CD4-positive, alpha-beta memory T cell (primary cell): ENCODE results near the gene IGSF5. TPM values are rescaled to one million over a fixed set of nuclear protein-coding genes. Genes with fewer than 3 reads are reported as not detected.

ENCODE experiments used
- CTCF ChIA-PET: fragments of 350-600 bp; sonication (Branson Sonifier 250); formaldehyde crosslinking; loops from one replicate; lab custom pipeline; 2021; ENCODE audit warnings: inconsistent platforms; ENCODE audit not compliant: partially characterized antibody; lab: Charles Lee
- POLR2A ChIA-PET: fragments of 350-600 bp; sonication (Branson Sonifier 250); formaldehyde crosslinking; loops from one replicate; lab custom pipeline; 2021; ENCODE audit not compliant: partially characterized antibody; lab: Charles Lee
- DNase-seq, 5 donors: peaks; one replicate each; pipeline versions ENCODE4 v3.0.0 to v3.0.0-alpha.2; 2020 to 2022; ENCODE audit warnings: mixed read lengths in 1 of 5
- H3K27ac ChIP-seq: one replicate; pipeline ENCODE4 v1.7.0; 2013; ENCODE audit warnings: low read depth, low read length
- H3K27me3 ChIP-seq: 2 replicates; pipeline ENCODE4 v1.7.0; 2013; ENCODE audit warnings: mild to moderate bottlenecking, low read length, moderate library complexity; ENCODE audit not compliant: insufficient read depth
- H3K36me3 ChIP-seq: 2 replicates; pipeline ENCODE4 v1.7.0; 2013; ENCODE audit warnings: mild to moderate bottlenecking, low read length, moderate library complexity; ENCODE audit not compliant: insufficient read depth
- H3K4me1 ChIP-seq: 2 replicates; pipeline ENCODE4 v1.7.0; 2013; ENCODE audit warnings: mild to moderate bottlenecking, low read length, moderate library complexity; ENCODE audit not compliant: insufficient read depth
- H3K4me3 ChIP-seq, 2 donors: one replicate each; pipeline ENCODE4 v1.7.0; 2013; ENCODE audit warnings: low read length in 2 of 2, mild to moderate bottlenecking in 1 of 2
- H3K9me3 ChIP-seq, 2 donors: one replicate each; pipeline ENCODE4 v1.7.0; 2013; ENCODE audit warnings: low read length in 2 of 2, control low read depth in 1 of 2; ENCODE audit not compliant: control insufficient read depth in 1 of 2
- H3K27ac Mint-ChIP-seq, 7 donors: one replicate each; pipeline ENCODE4 v1.8.0; 2020 to 2021; ENCODE audit warnings: mixed read lengths in 7 of 7, mild to moderate bottlenecking in 6 of 7, inconsistent platforms in 3 of 7, moderate library complexity in 3 of 7
- H3K27me3 Mint-ChIP-seq, 2 donors: one replicate each; pipeline ENCODE4 v1.8.0; 2020 to 2021; ENCODE audit warnings: mixed read lengths in 2 of 2
- H3K36me3 Mint-ChIP-seq, 2 donors: one replicate each; pipeline ENCODE4 v1.8.0; 2020 to 2021; ENCODE audit warnings: mixed read lengths in 2 of 2, inconsistent platforms in 1 of 2, mild to moderate bottlenecking in 1 of 2
- H3K4me1 Mint-ChIP-seq, 4 donors: one replicate each; pipeline ENCODE4 v1.8.0; 2020 to 2021; ENCODE audit warnings: mixed read lengths in 4 of 4, mild to moderate bottlenecking in 1 of 4
- H3K4me3 Mint-ChIP-seq, 8 donors: one replicate each; pipeline ENCODE4 v1.8.0; 2020 to 2021; ENCODE audit warnings: mixed read lengths in 8 of 8, mild to moderate bottlenecking in 7 of 8, moderate library complexity in 6 of 8, inconsistent platforms in 3 of 8
- H3K9me3 Mint-ChIP-seq, 8 donors: one replicate each; pipeline ENCODE4 v1.8.0; 2020 to 2021; ENCODE audit warnings: mixed read lengths in 8 of 8, mild to moderate bottlenecking in 5 of 8, inconsistent platforms in 3 of 8, moderate library complexity in 1 of 8
- intact Hi-C: fragments of 100-400 bp; cut with micrococcal nuclease; formaldehyde crosslinking; loops from one replicate; pipeline ENCODE4 v1.15.1; 2023
- polyA plus RNA-seq, 2 donors: library from polyadenylated mRNA; unstranded; fragments of 300-500 nt; fragmentation: Illumina TruSeq; gene quantifications; one replicate each; pipeline ENCODE4 v1.2.3, GENCODE V29; 2021
- total RNA-seq, 2 experiments: library from RNA; stranded (reverse); gene quantifications; one replicate each; pipeline ENCODE4 v1.2.3, GENCODE V29; 2021

IGSF5 gene
- total and polyA plus RNA-seq, 4 experiments from 2014 or later, result not detected

GRCh38 chr21:39812983-39813382 is 68.0 kb downstream of the IGSF5 start:
- intact Hi-C loops, result no loop called here
- H3K9me3 Mint-ChIP-seq, result peaks cover 0 to 6% (median 3%) of the 10 kb centered on the region in 8 donors

GRCh38 chr21:39818557-39818956 is 73.6 kb downstream of the IGSF5 start:
- Mint-ChIP-seq H3K36me3 (no peaks in the 10 kb centered on the region), H3K27ac (no peak overlapping the region), H3K4me3 (no peak overlapping the region), H3K27me3 (no peaks in the 10 kb centered on the region), H3K4me1 (no peaks in the 10 kb centered on the region), H3K9me3 (peaks cover 0 to 7% (median 3%) of the 10 kb centered on the region in 8 donors)
- ChIA-PET CTCF (no interaction called here), POLR2A (no interaction called here)
- H3K36me3 ChIP-seq, result no peaks in the 10 kb centered on the region
- no peaks in the 10 kb centered on the region for H3K27me3 ChIP-seq
- H3K9me3 ChIP-seq, result no peaks in the 10 kb centered on the region
- no peak for DNase-seq
- intact Hi-C loops, result no loop called here
- no peak overlapping the region for H3K27ac ChIP-seq
- H3K4me1 ChIP-seq, result no peaks in the 10 kb centered on the region
- no peak overlapping the region for H3K4me3 ChIP-seq

More at GRCh38 chr21:39812983-39813382, 68.0 kb downstream of the IGSF5 start:
- Mint-ChIP-seq H3K27me3 (no peaks in the 10 kb centered on the region), H3K4me1 (no peaks in the 10 kb centered on the region), H3K27ac (no peak overlapping the region), H3K36me3 (no peaks in the 10 kb centered on the region), H3K4me3 (no peak overlapping the region)
- Histone ChIP-seq H3K4me3 (no peak overlapping the region), H3K27ac (no peak overlapping the region), H3K36me3 (no peaks in the 10 kb centered on the region), H3K9me3 (no peaks in the 10 kb centered on the region), H3K27me3 (no peaks in the 10 kb centered on the region), H3K4me1 (no peaks in the 10 kb centered on the region)
- CTCF ChIA-PET, result no interaction called here
- POLR2A ChIA-PET, result no interaction called here
- DNase-seq, result no peak

- Mint-ChIP-seq H3K4me3 (no peak overlapping the region), H3K27ac (no peak overlapping the region), H3K27me3 (peaks cover 0 to 2% of the 10 kb centered on the region in 2 donors), H3K9me3 (peaks cover 0 to 9% (median 4%) of the 10 kb centered on the region in 8 donors), H3K4me1 (no peaks in the 10 kb centered on the region), H3K36me3 (no peaks in the 10 kb centered on the region)
- CTCF ChIA-PET, result no interaction called here
- H3K4me1 ChIP-seq, result no peaks in the 10 kb centered on the region
- no peak overlapping the region for H3K4me3 ChIP-seq
- no peak overlapping the region for H3K27ac ChIP-seq
- no peaks in the 10 kb centered on the region for H3K36me3 ChIP-seq
- no peaks in the 10 kb centered on the region for H3K9me3 ChIP-seq
- no peak for DNase-seq
- intact Hi-C loops, result no loop called here
- POLR2A ChIA-PET, result no interaction called here
- H3K27me3 ChIP-seq, result no peaks in the 10 kb centered on the region
Observed at GRCh38 chr21:39822042-39822441, 77.1 kb downstream of the IGSF5 start.

GRCh38 chr21:39825250-39825649 is 80.3 kb downstream of the IGSF5 start:
- intact Hi-C loops, result no loop called here
- H3K4me3 ChIP-seq, result no peak overlapping the region
- no peaks in the 10 kb centered on the region for H3K36me3 ChIP-seq
- no peaks in the 10 kb centered on the region for H3K27me3 ChIP-seq
- ChIA-PET POLR2A (no interaction called here), CTCF (no interaction called here)
- no peaks in the 10 kb centered on the region for H3K4me1 ChIP-seq
- Mint-ChIP-seq H3K27ac (no peak overlapping the region), H3K4me1 (no peaks in the 10 kb centered on the region), H3K36me3 (no peaks in the 10 kb centered on the region), H3K4me3 (no peak overlapping the region), H3K9me3 (peaks cover 0 to 13% (median 2%) of the 10 kb centered on the region in 8 donors), H3K27me3 (peaks cover 0 to 2% of the 10 kb centered on the region in 2 donors)
- no peak for DNase-seq
- H3K9me3 ChIP-seq, result no peaks in the 10 kb centered on the region
- H3K27ac ChIP-seq, result no peak overlapping the region

DNA sequence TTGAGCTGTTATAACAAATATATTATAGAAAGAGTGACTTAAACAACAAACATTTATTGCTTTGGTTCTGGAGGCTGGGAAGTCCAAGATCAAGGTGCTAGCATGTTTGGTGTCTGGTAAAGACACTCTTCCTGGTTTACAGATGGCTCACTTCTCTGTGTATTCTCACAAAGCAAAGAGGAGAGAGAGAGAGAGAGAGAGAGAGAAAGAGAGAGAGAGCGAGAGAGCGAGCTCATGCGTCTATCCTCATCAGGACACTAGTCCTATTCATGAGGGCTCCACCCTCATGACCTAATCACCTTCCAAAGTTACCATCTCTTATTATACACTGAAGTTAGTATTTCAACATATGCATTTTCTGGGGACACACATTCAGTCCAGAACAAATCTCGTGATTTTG is 89.6 kb downstream of the IGSF5 start:
- no peak for DNase-seq
- Mint-ChIP-seq H3K4me3 (no peak overlapping the region), H3K27ac (no peak overlapping the region), H3K9me3 (peaks cover 0 to 4% (median 0%) of the 10 kb centered on the region in 8 donors), H3K36me3 (no peaks in the 10 kb centered on the region), H3K4me1 (no peaks in the 10 kb centered on the region), H3K27me3 (no peaks in the 10 kb centered on the region)
- no peak overlapping the region for H3K4me3 ChIP-seq
- ChIA-PET CTCF (no interaction called here), POLR2A (no interaction called here)
- no peaks in the 10 kb centered on the region for H3K4me1 ChIP-seq
- intact Hi-C loops, result no loop called here
- H3K36me3 ChIP-seq, result no peaks in the 10 kb centered on the region
- H3K27ac ChIP-seq, result no peak overlapping the region
- H3K9me3 ChIP-seq, result no peaks in the 10 kb centered on the region
- H3K27me3 ChIP-seq, result no peaks in the 10 kb centered on the region

- H3K4me3 ChIP-seq, result no peak overlapping the region
- Mint-ChIP-seq H3K4me3 (no peak overlapping the region), H3K36me3 (no peaks in the 10 kb centered on the region), H3K4me1 (no peaks in the 10 kb centered on the region), H3K27me3 (no peaks in the 10 kb centered on the region), H3K9me3 (peaks cover 0 to 9% (median under 1%) of the 10 kb centered on the region in 8 donors), H3K27ac (no peak overlapping the region)
- no peaks in the 10 kb centered on the region for H3K4me1 ChIP-seq
- no peak for DNase-seq
- no peaks in the 10 kb centered on the region for H3K27me3 ChIP-seq
- no peak overlapping the region for H3K27ac ChIP-seq
- no peaks in the 10 kb centered on the region for H3K36me3 ChIP-seq
- intact Hi-C loops, result no loop called here
- H3K9me3 ChIP-seq, result no peaks in the 10 kb centered on the region
- ChIA-PET CTCF (no interaction called here), POLR2A (no interaction called here)
Observed at GRCh38 chr21:39837861-39838359, 92.9 kb downstream of the IGSF5 start.

GRCh38 chr21:39840373-39841097 is 95.6 kb downstream of the IGSF5 start:
- POLR2A ChIA-PET, result no interaction called here
- Mint-ChIP-seq H3K4me3 (no peak overlapping the region), H3K27ac (no peak overlapping the region), H3K4me1 (no peaks in the 10 kb centered on the region), H3K27me3 (no peaks in the 10 kb centered on the region), H3K9me3 (peaks cover 0 to 10% (median 4%) of the 10 kb centered on the region in 8 donors), H3K36me3 (no peaks in the 10 kb centered on the region)
- DNase-seq, result no peak
- Histone ChIP-seq H3K4me3 (no peak overlapping the region), H3K4me1 (no peaks in the 10 kb centered on the region), H3K27ac (no peak overlapping the region), H3K36me3 (no peaks in the 10 kb centered on the region), H3K27me3 (no peaks in the 10 kb centered on the region), H3K9me3 (no peaks in the 10 kb centered on the region)
- intact Hi-C loops, result no loop called here
- CTCF ChIA-PET, result no interaction called here
